GM19193 (cell line): ENCODE data around the gene CSNK1D.
A peak's percentile ranks its signal among the peaks of the same experiment; 100 is the strongest.

ENCODE experiments used
- POLR2A ChIP-seq: IDR thresholded peaks from 4 replicates; pipeline ENCODE4 v1.6.1; 2011; ENCODE audit not compliant: insufficient read depth, insufficient read length; ENCODE audit errors: extremely low read depth

CSNK1D gene

DNA sequence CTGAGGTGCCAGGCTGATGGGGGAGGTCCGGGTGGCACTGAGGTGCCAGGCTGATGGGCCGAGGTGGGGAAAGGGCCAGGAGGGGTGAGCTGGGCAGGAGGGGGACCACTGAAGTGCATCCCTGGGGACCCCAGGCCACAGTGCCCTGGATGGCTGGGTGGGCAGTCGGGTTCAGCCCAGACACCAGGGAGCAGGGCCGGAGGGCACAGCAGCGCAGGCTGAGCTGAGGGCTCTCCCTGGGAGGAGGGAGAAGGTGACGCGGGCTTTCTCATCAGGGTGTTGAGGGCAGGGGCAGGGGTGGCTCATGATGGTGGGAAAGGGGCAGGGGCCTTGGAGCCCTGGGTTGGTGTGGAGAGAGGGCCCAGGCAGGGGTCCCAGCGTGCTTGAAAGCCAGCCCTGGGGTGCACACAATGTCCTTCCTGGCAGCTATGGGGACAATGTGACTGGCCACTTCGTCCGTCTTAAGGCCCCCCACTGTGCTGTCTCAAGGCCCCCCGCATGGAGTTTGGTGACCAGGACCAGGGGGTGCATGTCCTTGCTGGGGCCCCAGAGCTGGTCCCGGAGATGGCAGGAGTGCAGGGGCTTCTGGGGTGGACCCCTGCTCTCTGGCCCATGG lies 27.9 kb upstream of the CSNK1D start:
- no peak for TF ChIP-seq POLR2A

DNA sequence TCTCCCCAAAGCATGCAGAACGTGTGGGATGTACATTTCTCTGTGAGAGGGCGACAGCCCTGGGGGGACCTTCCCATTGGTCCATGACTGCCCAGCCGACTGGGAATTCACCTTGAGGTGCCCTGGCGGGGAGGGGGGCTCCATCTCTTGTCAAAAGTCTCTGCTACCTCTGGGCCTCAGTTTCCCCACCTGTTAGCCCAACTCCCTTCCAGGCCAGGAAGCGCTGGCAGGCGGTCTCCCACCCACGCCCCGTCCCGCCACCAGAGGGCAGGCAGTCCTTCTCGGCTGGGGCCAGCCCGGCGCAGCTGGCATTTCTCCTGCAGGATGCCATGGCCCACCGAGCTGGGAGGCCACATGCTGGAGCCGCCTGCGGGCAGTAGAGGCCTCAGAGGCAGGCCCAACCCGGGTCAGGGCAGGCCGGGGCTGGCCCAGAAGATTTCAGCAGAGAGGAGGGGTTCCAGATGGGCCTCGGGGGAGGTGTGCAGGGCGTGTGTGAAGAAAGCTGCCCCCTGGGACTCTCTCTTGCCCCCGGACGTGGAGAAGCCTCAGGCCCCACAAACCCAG lies 27.3 kb upstream of the CSNK1D start:
- TF ChIP-seq POLR2A = no peak

DNA sequence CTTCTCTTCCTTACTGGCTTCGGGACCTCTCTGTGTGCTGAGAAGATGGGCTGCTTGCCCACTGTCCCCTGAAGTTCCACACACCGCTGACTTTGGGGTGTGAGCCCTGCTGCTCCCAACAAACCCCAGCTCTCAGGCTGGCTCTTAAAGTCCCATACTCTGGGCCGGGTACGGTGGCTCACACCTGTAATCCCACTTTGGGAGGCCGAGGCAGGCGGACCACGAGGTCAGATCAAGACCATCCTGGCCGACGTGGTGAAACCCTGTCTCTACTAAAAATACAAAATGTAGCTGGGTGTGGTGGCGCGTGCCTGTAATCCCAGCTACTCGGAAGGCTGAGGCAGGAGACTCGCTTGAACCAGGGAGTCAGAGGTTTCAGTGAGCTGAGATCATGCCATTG lies 26.7 kb upstream of the CSNK1D start:
- TF ChIP-seq POLR2A = no peak

DNA sequence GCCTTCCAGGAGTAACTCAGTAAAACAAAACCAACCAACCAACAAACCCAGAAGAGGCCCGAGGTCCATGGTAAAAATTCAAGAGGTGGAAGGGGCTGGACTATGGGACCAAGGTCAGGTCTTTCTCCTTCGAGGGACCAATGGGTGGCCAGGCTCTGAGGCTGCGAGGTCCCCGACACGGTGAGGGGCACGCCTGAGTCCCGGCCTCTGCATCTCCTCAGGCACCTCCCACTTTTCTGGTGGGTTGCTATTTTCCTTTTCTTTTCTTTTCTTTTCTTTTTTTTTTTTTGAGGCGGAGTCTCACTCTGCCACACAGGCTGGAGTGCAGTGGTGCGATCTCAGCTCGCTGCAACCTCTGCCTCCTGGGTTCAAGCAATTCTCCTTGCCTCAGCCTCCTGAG lies 26.0 kb upstream of the CSNK1D start:
- no peak for TF ChIP-seq POLR2A

DNA sequence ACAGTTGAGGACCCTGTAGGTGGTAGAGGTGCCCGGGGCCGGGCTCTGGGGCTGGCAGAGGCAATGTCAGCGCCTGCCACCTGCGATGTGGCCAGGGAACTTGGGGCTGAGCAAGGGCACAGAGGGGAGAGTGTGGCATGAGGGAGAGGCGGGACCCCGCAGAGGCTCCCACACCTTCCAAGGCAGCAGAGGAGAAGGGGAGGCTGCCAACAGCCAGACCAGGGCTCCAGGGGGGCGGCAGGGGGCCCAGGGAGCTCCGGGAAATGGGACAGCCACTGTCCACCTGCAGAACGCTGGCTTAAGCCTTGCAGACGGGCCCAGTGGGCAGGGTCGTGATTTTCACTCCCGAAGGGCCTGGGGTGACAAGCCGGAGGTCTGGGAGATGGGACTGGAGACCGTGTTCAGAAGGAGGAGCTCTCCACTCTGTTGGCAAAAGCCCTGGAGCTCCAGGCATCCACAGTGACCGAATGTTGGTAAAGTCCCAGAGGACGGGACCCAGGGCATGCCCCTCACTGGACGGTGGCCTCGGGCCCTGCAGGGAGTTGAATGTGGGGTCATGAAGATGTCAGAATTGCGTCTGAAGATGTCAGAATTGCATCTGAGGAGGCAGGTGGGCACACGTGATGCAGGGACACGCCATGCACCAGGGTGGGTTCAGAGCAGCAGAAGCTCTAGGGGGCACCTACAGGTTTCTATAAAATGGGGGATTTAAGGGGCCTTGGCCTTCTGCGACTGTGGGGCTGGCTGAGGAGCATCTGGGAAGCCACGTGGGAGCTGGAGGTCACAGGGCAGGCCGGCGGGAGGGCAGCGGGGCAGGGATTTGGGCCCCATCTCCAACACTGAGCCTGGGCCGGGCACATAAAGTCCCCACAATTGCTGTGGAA lies 25.3 kb upstream of the CSNK1D start:
- no peak for TF ChIP-seq POLR2A

DNA sequence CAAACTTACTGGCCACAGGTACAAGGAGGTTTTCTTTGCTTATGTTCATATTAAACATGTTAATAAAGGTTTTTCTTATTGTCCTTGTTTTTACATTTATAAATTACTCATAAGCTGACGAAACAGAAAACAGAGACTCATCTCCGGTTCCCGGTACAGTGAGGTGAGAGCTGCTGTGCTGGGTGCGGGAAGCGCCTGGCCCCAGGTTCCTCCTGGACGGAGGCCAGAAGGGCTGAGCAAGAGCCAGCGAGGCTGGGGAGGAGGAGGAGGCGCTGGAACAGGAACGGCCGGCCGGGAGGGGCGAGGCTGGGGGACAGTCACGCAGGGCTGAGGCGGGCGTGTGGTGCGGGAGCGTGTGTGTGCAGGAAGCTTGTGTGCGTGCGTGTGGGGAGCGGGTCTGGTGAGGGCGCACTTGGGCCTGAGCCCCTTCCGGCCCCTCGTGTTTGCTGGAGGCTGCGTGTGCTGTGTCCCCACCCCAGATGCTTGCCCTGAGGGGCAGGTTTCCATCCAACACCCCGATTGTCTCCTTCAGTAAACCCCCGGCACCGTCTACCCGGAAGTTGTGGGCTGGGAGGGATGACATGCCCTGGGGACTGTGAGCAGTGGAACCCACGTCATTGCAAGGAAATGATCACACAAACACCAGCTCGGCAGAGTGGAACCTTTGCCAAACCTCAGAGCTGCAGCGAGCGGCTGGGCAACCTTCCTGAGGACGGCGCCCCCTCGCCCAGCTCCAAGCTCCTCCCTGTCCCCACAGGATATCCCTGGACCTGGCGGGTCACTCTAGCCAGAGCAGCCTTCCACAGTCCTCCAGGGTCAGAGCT lies 24.4 kb upstream of the CSNK1D start:
- TF ChIP-seq POLR2A = peak; percentile 82

DNA sequence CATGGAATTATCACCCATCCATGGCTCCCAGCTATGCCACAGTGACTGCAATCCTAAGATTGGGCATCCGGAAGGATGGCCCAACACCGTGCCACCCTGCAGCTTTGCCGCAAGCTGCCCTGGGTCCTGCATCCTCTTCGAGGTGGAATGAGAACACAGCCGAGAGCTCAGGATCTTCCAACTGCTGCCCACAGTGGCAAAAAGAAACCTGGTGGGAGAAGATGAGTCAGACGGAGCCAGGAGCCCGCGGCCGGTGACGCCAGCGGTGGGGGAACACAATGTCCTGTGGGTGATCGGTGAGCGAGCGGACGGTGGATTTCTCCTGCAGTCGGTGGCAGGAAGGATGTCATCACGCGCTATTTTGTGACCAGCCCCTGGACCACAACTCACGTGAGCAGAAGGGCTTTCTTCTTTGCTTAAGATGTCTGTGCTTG lies 23.8 kb upstream of the CSNK1D start:
- peak; percentile 52 for TF ChIP-seq POLR2A

DNA sequence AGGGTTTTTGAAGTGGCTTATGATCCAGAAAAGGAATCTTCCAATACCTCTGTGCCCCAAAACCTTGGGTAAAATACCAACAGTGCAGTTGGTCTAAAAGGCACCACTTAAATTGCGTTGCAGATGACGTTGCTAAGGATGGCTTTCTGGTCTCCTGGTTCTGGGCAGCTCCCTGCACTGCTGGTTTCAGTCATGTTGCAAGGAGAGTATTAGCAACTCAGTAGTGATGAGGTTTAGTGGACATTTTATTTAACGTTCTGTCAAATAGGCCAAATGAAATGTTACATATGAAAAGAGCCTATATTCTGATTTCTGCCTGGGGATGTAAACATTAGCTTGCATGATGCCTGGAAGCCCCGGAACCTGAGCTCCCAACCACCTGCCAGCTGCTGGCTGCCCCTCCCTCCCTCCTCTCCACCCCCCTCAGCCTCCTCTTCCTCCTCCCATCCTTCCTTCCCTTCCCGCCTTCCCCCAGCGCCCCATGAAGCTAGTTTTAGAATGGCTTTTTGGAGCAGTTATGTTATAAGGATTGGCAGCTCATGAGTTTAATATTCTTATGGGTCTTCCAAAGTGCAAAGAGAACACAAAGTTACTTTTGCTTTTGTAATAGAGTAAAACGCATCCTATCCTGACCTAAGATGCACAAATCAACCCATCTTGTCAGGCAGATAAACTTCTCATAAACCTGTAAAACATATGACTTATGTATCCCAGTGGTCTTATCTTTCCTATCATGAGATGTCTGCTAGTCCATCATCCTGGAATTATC lies 23.2 kb upstream of the CSNK1D start:
- no peak for TF ChIP-seq POLR2A

DNA sequence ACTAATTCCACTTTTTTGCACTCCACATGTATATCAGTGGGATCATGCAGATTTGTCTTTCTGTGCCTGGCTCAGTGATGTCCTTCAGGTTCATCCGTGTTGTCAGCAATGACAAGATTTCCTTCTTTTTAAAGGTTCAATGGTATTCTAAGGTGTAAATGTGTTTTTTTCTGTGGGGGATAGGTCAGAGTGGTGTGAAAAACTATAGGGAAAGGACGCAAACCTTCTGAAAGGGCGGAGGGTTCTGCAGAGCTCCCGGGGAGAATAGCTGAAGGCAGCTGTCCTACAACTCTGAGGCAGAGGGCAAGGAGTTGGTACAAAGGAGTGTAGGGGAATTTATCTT lies 21.9 kb upstream of the CSNK1D start:
- TF ChIP-seq POLR2A = no peak

DNA sequence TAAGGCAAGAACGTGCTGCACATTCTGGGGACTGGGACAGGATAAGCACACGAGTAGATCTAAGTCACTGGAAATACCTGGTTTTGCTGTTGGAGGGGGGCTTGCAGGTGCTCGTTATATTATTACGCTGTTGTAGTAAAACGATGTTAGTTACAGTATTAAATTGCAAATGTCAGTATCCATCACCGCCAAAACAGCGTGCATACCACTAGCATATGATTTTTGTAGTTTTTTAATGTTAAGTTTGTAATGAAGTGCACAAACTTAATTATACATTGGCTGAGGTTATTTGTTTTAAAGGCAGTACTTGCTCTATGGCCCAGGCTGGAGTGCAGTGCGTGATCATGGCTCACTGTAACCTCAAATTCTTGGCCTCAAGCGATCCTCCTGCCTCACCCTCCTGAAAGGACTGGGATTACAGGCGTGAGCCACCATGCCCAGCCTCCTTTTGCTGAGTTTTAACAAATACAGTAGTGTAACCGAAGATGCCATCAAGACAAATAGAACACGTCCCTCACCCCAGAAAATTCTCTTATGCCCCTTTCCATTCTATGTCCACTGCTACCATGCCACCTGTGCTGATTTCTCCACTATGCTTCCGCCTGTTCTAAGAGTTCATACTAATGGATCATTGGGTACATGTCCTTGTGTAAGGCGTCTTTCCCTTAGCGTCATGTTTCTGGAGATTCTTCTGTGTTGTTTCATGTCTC lies 20.7 kb upstream of the CSNK1D start:
- peak; percentile 15 for TF ChIP-seq POLR2A

DNA sequence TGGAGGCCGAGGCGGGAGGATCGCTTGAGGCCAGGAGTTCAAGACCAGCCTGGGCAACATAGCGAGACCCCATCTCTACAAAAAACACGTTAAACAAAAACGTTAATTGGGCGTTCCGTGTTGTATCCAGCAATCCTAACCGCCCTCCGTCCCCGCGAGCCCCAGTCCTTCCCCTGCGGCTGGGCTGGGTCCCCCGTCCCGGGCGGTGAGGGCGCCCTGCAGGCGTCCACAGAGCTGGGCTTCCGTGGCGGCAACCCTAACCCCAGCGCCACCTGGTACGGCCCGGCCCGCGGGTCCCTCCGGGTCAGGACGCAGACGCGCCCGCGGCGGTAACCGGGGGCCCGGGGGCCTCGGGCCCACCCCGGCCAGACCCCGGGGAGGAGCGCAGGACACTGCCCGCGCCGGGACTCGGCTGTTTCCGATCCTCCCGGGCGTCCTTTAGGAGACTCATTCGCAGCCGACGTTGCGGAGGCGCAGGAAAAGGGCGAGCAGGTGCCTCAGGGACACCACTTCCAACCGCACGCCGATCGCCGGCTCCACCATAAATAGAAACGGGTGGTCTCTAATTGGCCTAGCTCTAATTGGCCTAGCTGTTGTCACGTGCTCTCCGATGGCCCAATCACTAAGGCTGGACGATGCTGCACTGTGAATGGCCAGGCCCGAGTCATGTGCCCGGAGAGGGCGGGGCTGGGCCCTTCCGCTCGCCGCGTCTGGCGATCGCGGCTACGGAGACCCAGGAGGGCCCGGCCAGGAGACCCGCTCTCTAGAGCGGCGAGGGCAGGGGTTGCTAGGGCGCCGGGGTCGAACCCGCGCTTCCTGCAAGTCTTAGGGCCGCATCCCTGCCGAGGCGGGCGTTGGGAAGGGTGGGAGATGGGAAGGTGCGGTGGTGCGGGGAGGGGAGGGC lies 19.0 kb upstream of the CSNK1D start:
- TF ChIP-seq POLR2A = peak; percentile 97

DNA sequence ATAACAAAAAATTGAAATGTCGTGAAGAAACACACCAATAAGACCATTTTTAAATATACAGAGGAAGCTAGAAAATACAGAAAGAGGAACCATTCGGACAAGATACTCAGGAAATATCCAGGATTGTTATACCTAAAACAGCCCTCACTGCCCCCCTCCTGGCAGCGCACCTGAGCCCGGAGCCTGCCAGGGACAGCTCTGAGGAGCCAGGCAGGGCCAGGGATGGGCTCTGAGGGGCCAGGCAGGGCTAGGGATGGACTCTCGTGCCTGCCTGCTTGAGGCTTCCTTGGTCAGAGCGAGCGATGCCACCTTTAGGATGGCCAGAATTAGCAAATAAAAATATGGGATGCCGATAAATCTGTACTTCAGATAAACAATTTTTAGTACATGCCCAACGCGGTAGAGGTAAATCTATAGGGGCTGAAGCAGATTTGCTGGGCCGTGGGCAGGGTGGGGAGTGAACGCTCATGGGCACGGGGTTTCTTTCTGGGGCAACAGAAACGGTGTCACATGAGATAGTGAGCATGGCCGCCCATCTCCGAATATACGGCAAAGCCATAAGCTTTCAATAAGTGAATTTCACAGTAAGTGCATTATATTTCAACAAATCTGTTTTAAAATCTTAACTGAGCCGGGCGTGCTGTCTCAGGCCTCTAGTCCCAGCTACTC lies 18.2 kb upstream of the CSNK1D start:
- no peak for TF ChIP-seq POLR2A
